Fibroblast of skin of right biceps (primary cell): ENCODE data around the gene BPIFB4.

ENCODE experiments used
- DNase-seq: peaks from one replicate; pipeline ENCODE4 v3.0.0-alpha.2; 2013

BPIFB4 gene

DNA sequence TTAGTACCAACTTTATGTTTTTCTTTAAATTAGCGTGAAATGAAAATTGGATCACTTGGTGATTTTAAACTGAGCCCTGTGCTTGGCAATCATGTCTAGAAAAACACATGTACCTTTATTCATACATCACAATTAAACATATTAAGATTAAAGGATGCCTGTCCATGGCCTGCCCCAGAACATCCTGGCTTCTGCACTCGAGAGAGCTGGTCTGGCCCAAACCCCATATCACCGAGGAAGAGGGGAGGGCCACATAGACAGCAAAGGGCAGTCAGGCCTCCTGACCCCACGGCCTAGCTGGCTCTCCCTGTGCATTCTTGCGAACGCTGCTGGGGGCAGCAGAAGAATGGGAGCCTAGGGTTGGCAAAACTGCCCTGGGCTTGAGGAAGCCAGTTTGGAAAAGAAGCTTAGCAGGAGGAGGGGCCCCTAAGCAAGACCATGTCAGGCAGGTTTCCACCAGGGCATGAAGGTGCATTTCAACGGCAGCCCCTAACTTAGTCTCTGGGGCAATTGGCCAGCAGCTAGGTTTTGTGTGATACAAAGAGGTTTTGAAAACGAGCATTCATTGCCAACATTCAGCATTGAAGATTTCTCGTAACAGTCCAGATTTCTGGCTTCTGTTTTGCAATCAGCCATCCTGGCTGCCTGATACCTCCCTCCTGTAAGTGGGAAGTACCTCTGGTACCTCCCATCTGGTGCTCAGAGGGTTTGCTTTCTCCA is 17.2 kb upstream of the BPIFB4 start:
- DNase-seq, result no peak

DNA sequence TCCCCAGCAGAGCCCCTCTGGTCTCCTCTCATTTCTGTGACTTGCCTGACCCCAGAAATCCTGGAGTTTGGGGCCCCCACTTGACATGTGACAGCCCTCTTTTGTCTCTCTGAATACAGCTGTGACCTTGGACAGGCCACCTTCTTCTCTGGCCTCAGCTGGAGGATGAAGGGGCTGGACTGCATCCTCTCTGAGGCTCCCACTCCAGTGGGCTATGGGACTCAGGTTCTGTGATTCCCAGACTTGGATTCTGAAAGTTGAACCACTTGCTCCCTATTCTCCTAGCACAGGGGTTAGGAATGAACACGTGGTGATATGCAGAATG is 16.7 kb upstream of the BPIFB4 start:
- no peak for DNase-seq

DNA sequence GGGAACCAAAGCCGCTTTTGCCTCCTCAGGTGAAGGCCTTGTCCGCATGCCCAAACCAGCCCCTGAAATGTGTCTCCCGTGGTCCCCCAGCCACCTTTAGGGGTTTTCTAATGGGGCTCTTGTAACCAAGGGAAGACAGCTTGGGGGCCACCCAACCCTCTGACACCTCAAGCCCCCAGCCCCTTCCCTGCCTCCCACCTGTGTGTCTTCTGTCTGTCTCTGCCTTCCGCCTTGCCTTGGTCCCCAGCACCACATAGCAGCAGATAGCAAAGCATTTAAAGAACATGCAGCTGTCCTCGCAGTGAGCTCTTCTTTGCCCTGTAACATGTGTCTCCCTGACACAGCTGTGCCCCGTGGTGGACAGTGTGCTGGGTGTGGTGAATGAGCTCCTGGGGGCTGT is 16.2 kb upstream of the BPIFB4 start:
- DNase-seq, result no peak

DNA sequence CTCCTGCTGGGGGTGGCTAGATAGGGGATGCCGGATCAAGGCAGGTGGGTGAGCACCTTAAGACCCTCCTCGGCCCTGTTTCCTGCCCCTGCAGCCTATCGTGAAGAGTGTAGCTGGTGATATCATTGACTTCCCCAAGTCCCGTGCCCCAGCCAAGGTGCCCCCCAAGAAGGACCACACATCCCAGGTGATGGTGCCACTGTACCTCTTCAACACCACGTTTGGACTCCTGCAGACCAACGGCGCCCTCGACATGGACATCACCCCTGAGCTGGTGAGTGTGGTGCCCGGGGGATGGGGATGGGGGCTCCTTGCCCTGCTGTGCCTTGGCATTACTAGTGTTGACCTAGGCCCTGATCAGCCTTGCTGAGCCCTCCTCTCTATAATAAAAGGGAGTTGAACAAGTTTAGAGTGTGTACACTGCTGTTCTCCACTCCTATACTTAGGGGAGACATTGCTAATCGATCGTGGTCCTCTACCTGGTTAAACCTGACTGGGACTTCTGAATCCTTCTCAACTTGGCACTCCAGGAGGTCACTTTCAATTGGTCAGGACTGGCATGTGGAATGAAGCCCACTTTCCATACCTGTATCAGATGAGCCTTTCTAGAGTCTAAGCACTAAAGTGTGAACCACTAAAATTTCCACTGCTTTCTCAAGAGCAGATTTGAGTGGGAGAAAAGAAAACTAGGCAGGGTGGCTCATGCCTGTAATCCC is 14.7 kb upstream of the BPIFB4 start:
- DNase-seq, result no peak

DNA sequence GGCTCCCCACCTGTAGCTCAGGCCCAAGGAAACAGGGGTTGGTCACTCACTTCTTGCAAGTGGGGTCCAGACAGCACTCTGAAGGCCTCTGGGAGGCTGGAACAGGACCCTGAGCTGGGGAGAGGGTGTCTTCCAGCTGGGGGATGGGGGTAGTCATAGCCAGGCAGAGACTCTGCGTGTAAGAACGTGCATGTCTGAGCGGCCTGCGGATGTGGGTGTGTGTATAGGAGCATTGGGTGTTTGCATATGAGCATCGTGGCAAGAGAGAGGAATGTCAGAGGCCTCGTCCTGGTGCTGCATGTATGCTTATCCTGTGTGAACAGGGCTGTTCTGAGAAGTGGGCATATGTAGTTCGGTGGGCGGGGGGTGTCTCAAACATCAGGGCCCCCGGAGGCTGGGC is 13.7 kb upstream of the BPIFB4 start:
- no peak for DNase-seq

DNA sequence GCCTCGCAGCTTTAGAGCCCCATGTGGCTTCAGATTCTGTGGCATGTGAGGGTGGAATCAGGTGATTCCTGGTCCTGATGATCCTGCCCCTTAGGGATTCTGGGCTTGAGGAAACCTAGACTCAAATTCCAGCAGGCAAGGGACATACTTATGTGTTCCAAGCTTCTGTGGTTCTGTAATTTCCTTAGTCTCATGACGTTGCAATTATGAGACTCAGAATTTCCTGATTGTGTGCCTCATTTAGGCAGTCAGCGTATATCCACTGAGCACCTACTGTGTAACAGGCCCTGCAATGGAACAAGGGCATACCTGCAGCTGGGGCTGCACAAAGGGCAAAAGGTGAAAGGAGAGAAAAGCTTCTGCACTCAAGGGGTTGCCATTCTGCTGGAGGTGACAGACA is 11.6 kb upstream of the BPIFB4 start:
- DNase-seq, result no peak

DNA sequence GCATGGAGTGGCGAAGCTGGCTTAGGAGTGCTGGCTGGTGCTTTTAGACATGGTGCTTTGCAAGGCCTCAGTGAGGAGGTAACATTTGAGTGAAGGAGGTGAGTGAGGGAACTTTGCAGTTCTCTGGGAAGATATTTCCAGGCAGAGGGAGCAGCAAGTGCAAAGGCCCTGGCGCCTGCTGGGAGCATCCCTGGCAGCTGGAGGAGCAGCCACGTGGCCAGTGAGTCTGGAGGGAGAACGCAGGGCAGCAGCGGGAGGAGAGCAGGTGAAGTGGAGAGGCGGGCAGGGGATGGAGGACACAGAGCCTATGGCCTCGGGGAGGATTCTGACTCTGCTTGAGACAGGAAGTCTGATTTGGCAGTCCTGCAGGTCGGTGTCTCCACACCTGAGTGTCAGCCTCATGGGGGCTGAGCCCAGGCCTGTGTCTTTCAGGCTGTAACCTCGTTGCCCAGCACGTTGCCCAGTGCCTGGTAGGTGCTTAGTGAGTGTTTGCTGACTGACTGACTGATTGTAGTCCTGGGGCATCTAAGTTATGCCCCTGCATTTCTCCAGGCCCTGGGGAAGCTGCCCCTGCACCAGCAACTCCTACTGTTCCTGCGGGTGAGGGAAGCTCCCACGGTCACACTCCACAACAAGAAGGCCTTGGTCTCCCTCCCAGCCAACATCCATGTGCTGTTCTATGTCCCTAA is 11.0 kb upstream of the BPIFB4 start:
- DNase-seq, result no peak

DNA sequence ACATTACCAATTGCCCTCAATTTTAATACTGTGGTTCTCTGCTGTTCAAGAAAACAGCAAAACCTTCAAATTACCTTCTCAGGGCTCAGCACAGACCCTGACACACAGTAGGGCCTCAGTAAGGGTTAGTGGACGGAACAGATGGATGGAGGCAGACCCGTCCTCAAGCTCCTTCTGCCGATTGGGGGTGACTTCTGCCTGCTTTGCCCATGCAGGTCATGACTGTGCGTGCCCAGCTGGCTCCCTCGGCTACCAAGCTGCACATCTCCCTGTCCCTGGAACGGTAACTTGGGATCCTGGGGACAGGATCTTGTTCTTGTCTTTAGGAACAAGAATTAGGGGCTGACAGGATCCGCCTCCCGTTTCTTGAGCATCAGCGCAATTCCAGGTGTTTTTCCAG is 9.8 kb upstream of the BPIFB4 start:
- no peak for DNase-seq

DNA sequence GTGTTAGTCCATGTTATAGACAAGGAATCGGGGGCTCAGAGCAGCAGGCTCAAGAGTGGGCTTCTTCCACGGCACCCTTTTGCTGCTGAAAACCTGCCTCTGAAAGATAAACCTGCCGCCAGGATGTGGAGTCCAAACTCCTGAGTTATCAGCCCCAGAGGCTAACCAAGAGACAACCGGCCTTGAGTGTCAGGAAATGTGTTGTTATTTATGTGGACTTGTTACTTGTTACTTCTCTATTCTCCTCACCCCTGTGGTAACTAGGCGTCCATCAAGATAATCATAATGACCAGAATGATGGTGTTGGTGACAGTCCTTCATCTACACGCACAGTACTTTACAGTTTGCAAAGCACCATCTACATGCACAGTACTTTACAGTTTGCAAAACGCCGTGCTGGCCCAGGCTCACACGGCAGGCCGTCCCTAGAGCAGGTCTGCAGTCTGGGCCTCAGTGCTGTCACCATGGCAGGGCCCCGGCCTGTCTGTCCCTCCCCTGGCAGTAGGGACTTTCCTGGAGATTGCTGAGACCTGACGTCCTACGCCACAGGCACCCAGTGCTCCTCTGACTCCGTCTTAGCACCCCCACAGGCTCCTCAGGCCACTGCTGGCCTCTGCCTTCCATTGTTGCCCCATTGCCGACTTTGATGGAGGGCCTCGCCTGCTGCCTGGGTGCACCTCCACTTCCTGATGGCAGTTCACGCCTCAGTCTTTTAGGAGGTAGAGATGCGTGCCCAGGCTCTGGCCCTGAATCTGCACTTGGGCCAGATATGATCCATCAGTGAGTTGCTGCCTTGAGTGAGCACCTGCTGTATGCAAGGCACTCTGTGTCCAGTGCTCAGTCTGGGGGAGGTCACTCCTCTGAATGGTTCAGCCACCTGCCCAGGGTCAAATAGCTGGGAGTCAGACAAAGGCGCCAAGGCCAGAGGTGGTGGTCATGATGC is 9.1 kb upstream of the BPIFB4 start:
- no peak for DNase-seq

DNA sequence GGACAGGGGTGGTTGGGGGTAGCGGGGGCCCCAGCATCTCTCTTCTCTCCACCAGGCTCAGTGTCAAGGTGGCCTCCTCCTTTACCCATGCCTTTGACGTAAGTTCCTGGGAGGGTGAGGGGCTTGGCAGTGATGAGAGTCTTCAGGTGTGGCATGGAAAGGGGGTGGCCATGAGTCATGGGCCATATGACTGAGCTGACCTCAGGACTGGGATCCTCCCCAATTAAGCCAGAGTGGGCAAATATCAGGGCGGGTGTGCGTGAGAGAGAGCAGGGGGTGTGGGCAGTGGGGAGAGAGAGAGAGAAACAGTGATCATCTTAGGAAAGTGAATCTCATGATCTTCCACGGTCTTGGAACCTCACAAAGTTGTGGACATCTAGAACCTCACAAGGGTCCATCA is 8.2 kb upstream of the BPIFB4 start:
- no peak for DNase-seq

DNA sequence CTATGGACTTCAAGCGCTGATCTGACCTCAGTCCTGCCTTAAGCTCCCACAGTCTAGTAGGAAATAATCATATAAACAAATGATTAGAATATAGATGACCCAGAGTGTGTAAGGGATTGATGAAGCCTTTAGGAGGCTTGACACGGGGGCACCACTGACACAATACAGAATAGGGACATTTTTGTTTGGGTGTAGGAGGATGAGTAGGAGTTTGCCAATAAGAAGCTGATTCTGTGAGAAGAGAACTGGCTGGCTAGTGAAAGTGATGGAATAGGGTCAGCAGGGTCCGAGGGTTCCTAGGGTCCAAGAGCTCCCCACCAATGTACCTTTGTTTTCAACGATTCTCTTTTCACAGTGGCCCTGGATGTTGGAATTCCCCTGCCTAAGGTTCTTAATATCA is 7.1 kb upstream of the BPIFB4 start:
- DNase-seq, result no peak

DNA sequence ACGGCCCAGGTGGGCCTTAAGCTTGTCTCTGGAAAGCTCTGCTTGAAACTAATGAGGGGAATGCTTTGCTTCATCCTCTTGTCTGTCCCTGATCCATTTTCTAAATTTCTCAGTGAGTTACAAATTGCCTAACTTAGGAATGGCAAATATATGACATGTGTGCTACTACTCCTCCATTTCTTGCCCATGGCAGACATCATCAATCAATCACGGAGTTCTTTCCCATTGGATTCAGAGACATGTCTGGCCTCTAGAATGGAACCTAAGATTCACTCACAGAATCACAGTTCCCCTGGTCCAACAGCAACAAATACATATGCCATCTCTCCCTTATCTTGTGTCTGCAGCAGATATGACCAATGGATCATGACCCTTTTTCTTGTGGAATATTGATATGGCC is 6.6 kb upstream of the BPIFB4 start:
- no peak for DNase-seq

DNA sequence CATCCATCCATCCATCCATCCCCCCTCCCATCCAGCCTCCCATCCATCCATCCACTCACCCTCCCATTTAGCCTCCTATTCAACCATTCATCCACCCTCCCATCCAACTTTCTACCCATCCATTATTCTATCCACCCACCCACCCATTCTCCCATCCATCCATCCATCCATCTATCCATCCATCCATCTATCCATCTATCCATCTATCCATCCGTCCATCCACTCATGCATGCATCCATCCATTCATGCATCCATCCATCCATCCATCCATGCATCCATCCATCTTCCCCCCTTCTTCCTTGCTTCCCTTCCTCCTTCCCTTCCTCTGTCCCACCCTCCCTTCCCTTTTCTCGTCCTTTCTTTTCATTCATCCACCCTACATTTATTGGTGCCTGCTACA is 4.8 kb upstream of the BPIFB4 start:
- DNase-seq, result no peak

DNA sequence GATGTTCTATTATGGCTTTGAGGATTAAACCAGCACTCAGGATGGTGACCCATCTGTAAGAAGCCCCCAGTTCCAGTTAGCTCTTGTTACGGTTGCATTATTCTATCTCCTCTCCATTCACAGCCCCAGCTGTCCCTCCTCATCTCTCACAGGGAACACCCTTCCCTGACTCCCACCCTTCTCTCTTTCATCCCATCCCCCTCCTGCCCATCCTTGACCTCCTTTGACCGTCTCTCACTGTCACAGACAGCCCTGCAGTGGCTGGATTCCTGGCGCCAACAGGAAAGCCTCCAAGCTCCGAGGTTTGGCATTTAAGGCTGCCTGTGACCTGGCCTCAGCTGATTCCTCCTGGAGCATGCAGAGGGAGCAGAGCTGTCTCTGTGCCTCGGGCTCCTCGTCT is 4.2 kb upstream of the BPIFB4 start:
- no peak for DNase-seq

DNA sequence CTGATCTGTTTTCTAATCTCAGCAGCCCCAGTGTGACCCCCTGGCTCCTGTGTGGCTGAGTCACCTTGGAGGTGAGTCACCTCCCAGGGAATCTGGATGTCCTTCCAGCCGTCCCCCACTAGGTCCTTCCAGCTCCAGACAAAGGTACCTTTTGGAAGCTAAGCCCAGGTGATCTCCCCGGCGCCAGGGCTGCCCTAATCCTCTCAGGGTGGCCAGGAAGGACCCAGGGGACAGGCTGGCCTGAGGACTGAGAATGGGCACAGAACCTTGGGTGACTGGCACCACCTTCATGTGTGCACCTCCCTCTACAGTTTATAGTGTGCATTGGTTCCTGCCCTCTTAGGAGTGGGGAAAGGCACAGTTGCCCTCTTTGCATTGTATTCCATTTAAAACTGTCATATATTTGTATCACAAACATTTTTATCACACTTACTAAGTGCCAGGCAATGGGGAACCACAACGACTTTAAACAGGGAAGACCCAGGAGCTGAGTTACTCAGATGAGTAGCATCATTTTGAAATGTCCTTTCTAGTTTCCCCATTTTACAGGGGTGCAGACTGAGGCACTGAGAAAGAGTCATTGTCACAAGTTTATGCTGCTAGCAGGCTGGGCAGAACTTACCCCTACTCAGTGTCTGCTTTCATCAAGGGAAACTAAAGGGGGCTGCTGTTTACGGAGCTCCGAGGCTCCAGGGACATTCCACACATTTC is 2.6 kb upstream of the BPIFB4 start:
- peak; percentile 10 for DNase-seq

DNA sequence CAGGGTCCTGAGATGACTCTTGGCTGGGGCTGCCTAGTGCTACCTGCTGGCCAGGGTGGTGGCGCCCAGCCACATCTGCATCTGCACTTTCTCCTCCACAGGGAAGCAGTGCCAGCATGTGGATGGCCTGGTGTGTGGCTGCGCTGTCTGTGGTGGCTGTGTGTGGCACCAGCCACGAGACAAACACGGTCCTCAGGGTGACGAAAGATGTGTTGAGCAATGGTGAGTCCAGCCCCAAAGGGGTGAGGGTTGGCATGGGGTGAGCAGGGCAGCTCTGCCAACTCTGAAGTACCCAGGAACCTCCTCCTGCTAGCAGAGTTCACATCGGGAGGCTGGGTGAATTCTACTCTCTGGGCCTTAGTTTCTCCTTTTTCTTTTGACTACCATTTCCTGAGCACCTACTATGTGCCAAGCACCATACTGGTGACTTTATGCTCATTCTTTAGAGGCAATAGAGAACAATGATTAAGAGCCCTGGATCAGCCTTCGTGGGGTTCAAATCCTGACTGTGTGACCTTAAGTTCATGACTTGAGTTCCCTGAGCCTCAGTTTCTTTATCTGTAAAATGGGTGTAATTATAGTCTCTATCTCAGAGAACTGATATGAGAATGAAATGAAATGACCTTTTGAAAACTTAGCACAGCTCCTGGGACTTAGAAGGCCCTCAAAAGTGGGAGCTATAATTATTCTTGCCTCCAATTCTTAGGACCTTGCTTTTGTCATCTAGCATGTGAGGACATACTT is 2.1 kb downstream of the BPIFB4 start:
- DNase-seq, result no peak

DNA sequence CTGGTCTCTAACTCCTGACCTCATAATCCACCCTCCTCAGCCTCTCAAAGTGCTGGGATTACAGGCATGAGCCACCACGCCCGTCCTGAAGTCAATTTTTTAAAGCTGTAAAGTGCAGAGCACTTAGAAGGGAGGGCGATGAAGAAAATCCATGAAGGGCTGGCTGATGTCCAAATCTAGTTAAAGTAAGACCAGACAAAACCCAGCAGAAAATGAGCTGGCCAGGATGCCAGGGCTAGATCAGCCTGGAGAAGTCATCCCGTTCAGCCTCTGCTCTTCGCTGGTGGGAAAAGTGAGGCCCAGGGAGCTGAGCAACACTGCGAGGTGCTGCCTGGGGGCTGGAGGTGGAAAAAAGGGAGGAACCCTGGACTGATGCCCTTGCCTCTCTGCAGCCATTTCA is 3.1 kb downstream of the BPIFB4 start:
- DNase-seq, result no peak

DNA sequence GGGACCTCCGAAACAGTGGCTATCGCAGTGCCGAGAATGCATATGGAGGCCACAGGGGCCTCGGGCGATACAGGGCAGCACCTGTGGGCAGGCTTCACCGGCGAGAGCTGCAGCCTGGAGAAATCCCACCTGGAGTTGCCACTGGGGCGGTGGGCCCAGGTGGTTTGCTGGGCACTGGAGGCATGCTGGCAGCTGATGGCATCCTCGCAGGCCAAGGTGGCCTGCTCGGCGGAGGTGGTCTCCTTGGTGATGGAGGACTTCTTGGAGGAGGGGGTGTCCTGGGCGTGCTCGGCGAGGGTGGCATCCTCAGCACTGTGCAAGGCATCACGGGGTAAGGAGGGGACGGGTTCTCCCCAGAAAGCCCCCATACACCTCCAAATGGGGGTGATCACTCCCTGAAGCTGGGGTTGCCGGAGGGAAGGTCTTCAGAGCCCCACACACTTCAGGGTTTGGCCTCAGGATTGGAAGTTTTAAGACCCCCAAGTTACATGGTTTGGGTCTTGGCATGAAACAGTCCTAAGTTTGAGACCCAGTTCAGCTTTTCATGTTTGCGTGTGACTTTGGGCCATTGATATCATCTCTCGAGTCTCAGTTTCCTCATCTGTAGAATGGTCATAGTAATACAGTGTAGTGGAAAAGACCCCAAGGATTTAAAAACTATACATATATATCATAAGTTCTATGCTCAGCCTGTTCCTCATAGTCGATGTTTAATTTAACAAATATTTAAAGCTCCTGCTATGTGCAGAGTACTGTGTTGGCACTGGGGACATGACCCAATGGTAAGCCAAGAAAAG is 4.3 kb downstream of the BPIFB4 start:
- DNase-seq, result no peak

DNA sequence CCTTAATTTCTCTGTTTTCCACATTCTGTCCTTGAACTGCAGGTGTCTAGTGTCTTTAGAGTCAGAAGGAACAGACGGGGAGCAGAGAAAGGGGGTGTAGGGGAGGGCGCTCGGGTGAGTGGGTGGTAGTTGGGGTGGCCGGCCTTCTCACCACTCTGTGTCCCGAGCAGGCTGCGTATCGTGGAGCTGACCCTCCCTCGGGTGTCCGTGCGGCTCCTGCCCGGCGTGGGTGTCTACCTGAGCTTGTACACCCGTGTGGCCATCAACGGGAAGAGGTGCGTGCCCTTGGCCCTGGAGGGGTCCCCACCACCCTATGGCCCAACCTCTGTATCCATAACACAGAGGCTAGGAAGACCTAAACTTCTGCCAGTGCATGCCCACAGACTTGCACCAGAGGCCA is 5.3 kb downstream of the BPIFB4 start:
- no peak for DNase-seq

DNA sequence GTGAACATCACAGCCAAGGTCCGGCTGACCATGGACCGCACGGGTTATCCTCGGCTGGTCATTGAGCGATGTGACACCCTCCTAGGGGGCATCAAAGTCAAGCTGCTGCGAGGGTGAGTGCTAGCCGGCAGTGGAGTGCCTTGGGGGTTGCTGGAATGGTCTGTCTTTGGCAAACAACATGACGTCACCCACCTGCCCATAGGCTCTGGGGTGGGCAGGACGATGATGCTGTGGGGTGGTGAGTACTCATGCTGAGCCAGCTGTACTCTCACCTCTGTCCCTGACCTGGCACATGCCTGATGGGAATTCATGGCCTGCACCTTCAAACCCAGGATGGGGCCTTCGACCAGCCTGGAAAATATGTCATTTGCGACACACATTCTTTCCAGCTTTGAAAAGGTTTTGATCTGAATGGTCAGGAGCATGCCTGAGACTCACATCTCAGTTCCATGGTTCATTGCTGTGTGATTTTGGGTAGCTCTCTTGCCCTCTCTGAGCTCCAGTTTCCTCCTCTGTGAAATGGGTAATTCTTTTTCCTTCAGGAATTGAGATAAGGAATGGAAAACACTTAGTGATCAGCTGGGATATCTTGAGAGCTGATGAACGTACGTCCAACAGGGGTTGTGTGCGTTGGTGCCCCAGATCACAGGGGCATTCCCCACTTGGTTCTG is 6.7 kb downstream of the BPIFB4 start:
- no peak for DNase-seq
